HCT116 (cell line): ENCODE results near the gene PLOD1. TPM values are rescaled to one million over a fixed set of nuclear protein-coding genes. Genes with fewer than 3 reads are reported as not detected.

ENCODE experiments used
- ATAC-seq: fragments of 200-7000 bp; cut with Tn5 transposase; 2 replicates; pipeline ENCODE4 v1.9.1; 2020; ENCODE audit warnings: mild to moderate bottlenecking, moderate library complexity
- BruUV-seq: library from RNA; stranded (reverse); fragments of 400-500 nt; replicated peaks from 2 replicates; lab custom pipeline; 2021; lab: Mats Ljungman, UMichigan
- CTCF ChIA-PET: fragments of 300-600 bp; sonication (Branson Sonifier 250); formaldehyde crosslinking; loops from one replicate; lab custom pipeline; 2021; ENCODE audit warnings: antibody characterized with exemption; lab: Charles Lee
- POLR2A ChIA-PET: fragments of 300-600, 350-600 bp; sonication (Branson Sonifier 250); formaldehyde crosslinking; loops from one replicate; lab custom pipeline; 2021; ENCODE audit warnings: antibody characterized with exemption; lab: Charles Lee
- RAD21 ChIA-PET, 2 experiments: fragments of 300-600 bp; sonication (Branson Sonifier 250); formaldehyde crosslinking; loops; one replicate each; lab custom pipeline; 2023; ENCODE audit warnings: low total read pairs in 2 of 2; ENCODE audit not compliant: uncharacterized antibody in 2 of 2, unreplicated experiment in 2 of 2, low non-redundant PET in 1 of 2; lab: Charles Lee
- DNase-seq: peaks from one replicate; pipeline ENCODE4 v3.0.0-alpha.2; 2010; ENCODE audit warnings: low read depth, low spot score
- H2AFZ ChIP-seq: fragments of 200-600 bp; shearing (Covaris generic), sonication (generic); 2 replicates; pipeline ENCODE4 v1.6.1; 2017; ENCODE audit warnings: low read depth, mixed run types, mixed read lengths, antibody characterized with exemption, low read length; ENCODE audit not compliant: poor library complexity, severe bottlenecking
- H3K27ac ChIP-seq: 2 replicates; pipeline ENCODE4 v1.5.1; 2012; ENCODE audit warnings: low read depth, low read length
- H3K27me3 ChIP-seq: fragments of 200-600 bp; sonication (generic); 2 replicates; pipeline ENCODE4 v1.6.1; 2016; ENCODE audit warnings: mixed run types, low read length, mixed read lengths; ENCODE audit not compliant: insufficient read depth
- H3K36me3 ChIP-seq, 2 experiments: fragments of 200-500 bp in 1 of 2; fragments of 200-600 bp in 1 of 2; sonication (Bioruptor generic) in 1 of 2; sonication (generic) in 1 of 2; 2 replicates each; pipeline versions ENCODE4 v1.5.1 to v1.6.1; 2014 to 2016; ENCODE audit warnings: low read length in 2 of 2, inconsistent platforms in 1 of 2, mixed read lengths in 1 of 2, mixed run types in 1 of 2; ENCODE audit not compliant: insufficient read depth in 2 of 2, control insufficient read depth in 1 of 2
- H3K4me1 ChIP-seq, 2 experiments: fragments of 200-600 bp in 1 of 2; sonication (generic) in 1 of 2; 2 replicates each; pipeline versions ENCODE4 v1.5.1 to v1.6.1; 2012 to 2017; ENCODE audit warnings: low read length in 2 of 2, inconsistent platforms in 1 of 2, mild to moderate bottlenecking in 1 of 2, mixed read lengths in 1 of 2, mixed run types in 1 of 2, moderate library complexity in 1 of 2; ENCODE audit not compliant: insufficient read depth in 2 of 2, control insufficient read depth in 1 of 2
- H3K4me2 ChIP-seq: fragments of 200-600 bp; sonication (generic); 2 replicates; pipeline ENCODE4 v1.6.1; 2017; ENCODE audit warnings: mixed run types, low read length, mixed read lengths
- H3K4me3 ChIP-seq, 2 experiments: fragments of 200-600 bp in 1 of 2; sonication (generic) in 1 of 2; replicated peaks in 1 of 2; 2 replicates each; pipeline ENCODE4 v1.5.1; 2011 to 2016; ENCODE audit warnings: low read length in 2 of 2, control low read depth in 1 of 2, low read depth in 1 of 2, mild to moderate bottlenecking in 1 of 2, mixed read lengths in 1 of 2, mixed run types in 1 of 2
- H3K79me2 ChIP-seq: fragments of 200-600 bp; sonication (generic); 2 replicates; pipeline ENCODE4 v1.6.1; 2017; ENCODE audit warnings: mild to moderate bottlenecking, mixed run types, low read length, moderate library complexity, mixed read lengths; ENCODE audit not compliant: insufficient read depth
- H3K9ac ChIP-seq: fragments of 200-600 bp; sonication (generic); 2 replicates; pipeline ENCODE4 v1.6.1; 2016; ENCODE audit warnings: low read length, mixed read lengths
- H3K9me2 ChIP-seq: fragments of 200-600 bp; sonication (generic), shearing (Covaris generic); 2 replicates; pipeline ENCODE4 v1.6.1; 2017; ENCODE audit warnings: mixed run types, mild to moderate bottlenecking, moderate library complexity; ENCODE audit not compliant: insufficient read depth
- H3K9me3 ChIP-seq, 2 experiments: fragments of 200-500 bp in 1 of 2; fragments of 200-600 bp in 1 of 2; sonication (Bioruptor generic) in 1 of 2; sonication (generic) in 1 of 2; 2 replicates each; pipeline ENCODE4 v1.6.1; 2014 to 2017; ENCODE audit warnings: low read length in 2 of 2, mixed read lengths in 2 of 2, inconsistent platforms in 1 of 2, low read depth in 1 of 2, mild to moderate bottlenecking in 1 of 2, mixed run types in 1 of 2, moderate library complexity in 1 of 2; ENCODE audit not compliant: control insufficient read depth in 1 of 2, insufficient read depth in 1 of 2
- H4K20me1 ChIP-seq: fragments of 200-600 bp; sonication (generic), shearing (Covaris generic); 2 replicates; pipeline ENCODE4 v1.6.1; 2017; ENCODE audit warnings: mixed run types, mild to moderate bottlenecking, moderate library complexity; ENCODE audit not compliant: insufficient read depth
- FOSL1 ChIP-seq: IDR thresholded peaks from 2 replicates; pipeline ENCODE4 v1.6.1; 2012; ENCODE audit warnings: low read depth
- POLR2A ChIP-seq: IDR thresholded peaks from 2 replicates; pipeline ENCODE4 v1.7.0; 2011; ENCODE audit warnings: borderline replicate concordance; ENCODE audit not compliant: insufficient read depth, insufficient read length; ENCODE audit errors: extremely low read depth
- ZFX ChIP-seq: fragments of 450-650 bp; IDR thresholded peaks from 2 replicates; pipeline ENCODE4 v1.6.1; 2017
- intact Hi-C: fragments of 100-400 bp; cut with micrococcal nuclease; formaldehyde crosslinking; loops from 2 replicates; pipeline ENCODE4 v1.10.0; 2022
- total RNA-seq: library from RNA; stranded (reverse); gene quantifications from one replicate; pipeline ENCODE4 v1.2.1, GENCODE V29; 2021; ENCODE audit not compliant: unreplicated experiment
- TF ChIP-seq, protein P1 (sequence below): IDR thresholded peaks from 2 replicates; pipeline ENCODE4 v1.6.1; 2011; ENCODE audit warnings: mild to moderate bottlenecking, low read length, moderate library complexity; ENCODE audit not compliant: insufficient replicate concordance; ENCODE audit errors: extremely low read depth
- TF ChIP-seq, protein P2 (sequence below), 3 experiments: fragments of 200-600 bp in 1 of 3; sonication (generic) in 1 of 3; IDR thresholded peaks in 2 of 3; conservative IDR thresholded peaks in 1 of 3; 2 replicates each; pipeline ENCODE4 v1.5.1; 2012 to 2017; ENCODE audit warnings: low read depth in 2 of 3, low read length in 2 of 3, antibody characterized with exemption in 1 of 3, borderline replicate concordance in 1 of 3, control low read depth in 1 of 3, mild to moderate bottlenecking in 1 of 3, mixed read lengths in 1 of 3, mixed run types in 1 of 3, moderate library complexity in 1 of 3; ENCODE audit not compliant: insufficient read depth in 1 of 3

PLOD1 gene
- total RNA-seq, 1 experiment from 2014 or later: 175 TPM

DNA sequence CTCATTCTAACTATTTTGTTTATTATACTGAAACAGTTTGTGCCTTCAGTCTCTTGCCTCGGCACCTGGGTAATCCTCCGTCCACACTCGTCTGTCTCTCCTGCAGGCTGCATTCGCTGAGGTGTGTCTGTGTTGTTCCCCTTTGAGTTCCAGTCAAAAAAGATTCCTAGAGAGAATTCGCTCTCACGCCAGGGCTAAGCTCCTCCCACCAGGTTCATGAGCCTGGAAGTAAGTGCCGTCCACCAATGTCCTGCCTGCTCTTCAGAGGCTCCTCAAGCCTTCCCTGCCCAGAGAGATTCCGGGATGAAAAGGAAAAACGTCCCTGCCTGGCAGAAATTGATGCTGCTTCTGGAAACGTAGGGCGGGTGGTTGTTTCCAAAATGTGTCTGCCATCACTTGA, 21.2 kb upstream of the PLOD1 start:
- ATAC-seq (no peak), DNase-seq (no peak)
- Histone ChIP-seq H4K20me1 (no peaks in the 10 kb centered on the region), H2AFZ (no peak overlapping the region), H3K36me3 (no peaks in the 10 kb centered on the region), H3K4me2 (no peak overlapping the region), H3K9me2 (no peaks in the 10 kb centered on the region), H3K4me3 (no peak overlapping the region), H3K79me2 (no peaks in the 10 kb centered on the region), H3K9ac (no peak overlapping the region), H3K27ac (no peak overlapping the region), H3K9me3 (no peaks in the 10 kb centered on the region), H3K4me1 (peaks cover 0 to 18% of the 10 kb centered on the region in 2 experiments; a peak in 2 of 4 replicates), H3K27me3 (no peaks in the 10 kb centered on the region)
- intact Hi-C loops: no loop called here
- ChIA-PET POLR2A (no interaction called here), CTCF (no interaction called here), RAD21 (no interaction called here)
- no peak for TF ChIP-seq POLR2A
- TF ChIP-seq ZFX: no peak
- TF ChIP-seq, protein P1, sequence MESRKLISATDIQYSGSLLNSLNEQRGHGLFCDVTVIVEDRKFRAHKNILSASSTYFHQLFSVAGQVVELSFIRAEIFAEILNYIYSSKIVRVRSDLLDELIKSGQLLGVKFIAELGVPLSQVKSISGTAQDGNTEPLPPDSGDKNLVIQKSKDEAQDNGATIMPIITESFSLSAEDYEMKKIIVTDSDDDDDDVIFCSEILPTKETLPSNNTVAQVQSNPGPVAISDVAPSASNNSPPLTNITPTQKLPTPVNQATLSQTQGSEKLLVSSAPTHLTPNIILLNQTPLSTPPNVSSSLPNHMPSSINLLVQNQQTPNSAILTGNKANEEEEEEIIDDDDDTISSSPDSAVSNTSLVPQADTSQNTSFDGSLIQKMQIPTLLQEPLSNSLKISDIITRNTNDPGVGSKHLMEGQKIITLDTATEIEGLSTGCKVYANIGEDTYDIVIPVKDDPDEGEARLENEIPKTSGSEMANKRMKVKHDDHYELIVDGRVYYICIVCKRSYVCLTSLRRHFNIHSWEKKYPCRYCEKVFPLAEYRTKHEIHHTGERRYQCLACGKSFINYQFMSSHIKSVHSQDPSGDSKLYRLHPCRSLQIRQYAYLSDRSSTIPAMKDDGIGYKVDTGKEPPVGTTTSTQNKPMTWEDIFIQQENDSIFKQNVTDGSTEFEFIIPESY: no peak
- TF ChIP-seq, protein P2, sequence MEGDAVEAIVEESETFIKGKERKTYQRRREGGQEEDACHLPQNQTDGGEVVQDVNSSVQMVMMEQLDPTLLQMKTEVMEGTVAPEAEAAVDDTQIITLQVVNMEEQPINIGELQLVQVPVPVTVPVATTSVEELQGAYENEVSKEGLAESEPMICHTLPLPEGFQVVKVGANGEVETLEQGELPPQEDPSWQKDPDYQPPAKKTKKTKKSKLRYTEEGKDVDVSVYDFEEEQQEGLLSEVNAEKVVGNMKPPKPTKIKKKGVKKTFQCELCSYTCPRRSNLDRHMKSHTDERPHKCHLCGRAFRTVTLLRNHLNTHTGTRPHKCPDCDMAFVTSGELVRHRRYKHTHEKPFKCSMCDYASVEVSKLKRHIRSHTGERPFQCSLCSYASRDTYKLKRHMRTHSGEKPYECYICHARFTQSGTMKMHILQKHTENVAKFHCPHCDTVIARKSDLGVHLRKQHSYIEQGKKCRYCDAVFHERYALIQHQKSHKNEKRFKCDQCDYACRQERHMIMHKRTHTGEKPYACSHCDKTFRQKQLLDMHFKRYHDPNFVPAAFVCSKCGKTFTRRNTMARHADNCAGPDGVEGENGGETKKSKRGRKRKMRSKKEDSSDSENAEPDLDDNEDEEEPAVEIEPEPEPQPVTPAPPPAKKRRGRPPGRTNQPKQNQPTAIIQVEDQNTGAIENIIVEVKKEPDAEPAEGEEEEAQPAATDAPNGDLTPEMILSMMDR (IDR thresholded peaks at IDR 0.05 in 2 of 3, conservative IDR thresholded peaks at IDR 0.05 in 1 of 3; ENCODE audit: borderline replicate concordance in 1 of 3, insufficient read depth in 1 of 3, low read depth in 2 of 3, low read length in 2 of 3): no peak
- no peak for TF ChIP-seq FOSL1
- no TSS peak for BruUV-seq
